Esophagus mucosa (tissue), 1 donor: Measurements from ENCODE around the gene LRRC8D. TPM values are rescaled to one million over a fixed set of nuclear protein-coding genes. Genes with fewer than 3 reads are reported as not detected.
A peak's percentile ranks its signal among the peaks of the same experiment; 100 is the strongest.

Experiments
- ATAC-seq: fragments of 200-7000 bp; cut with Tn5 transposase; one replicate; pipeline ENCODE4 v1.9.1; 2020
- total RNA-seq: library from RNA; stranded (reverse); gene quantifications from one replicate; pipeline ENCODE4 v1.2.4, GENCODE V29; 2023
- donor health status: DM: yes; HTN: yes; CAD: no.

LRRC8D gene
- total RNA-seq, 1 donor from 2014 or later: 15.1 TPM

DNA sequence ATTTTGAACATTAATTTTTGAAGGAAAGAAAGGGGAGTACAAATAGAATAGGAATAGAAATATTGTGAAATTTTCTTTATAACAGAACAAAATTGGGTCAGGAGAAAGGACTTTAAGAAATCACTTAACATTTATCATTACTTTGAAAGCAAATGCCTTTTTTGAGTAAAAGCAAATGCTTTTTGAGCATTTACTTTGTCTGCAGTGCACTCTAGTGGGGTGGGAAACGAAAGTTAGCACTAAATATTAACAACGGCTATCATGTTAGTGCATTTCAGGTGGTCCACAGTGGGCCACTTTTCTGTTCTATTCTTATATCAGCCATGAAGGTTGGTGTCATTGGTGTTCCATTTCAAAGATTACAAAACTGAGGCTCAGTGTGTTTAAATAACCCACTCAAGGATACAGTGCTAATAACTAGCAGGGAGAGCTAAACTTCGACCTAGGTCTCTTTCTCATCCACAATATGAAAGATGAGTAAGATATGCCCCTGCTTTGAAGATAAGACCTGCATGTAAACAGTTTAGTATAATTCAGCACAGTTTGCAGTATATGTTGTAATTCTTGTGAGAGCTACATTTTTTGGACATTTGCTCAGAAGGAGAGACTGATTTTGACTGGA lies 13.4 kb downstream of the LRRC8D start:
- no peak for ATAC-seq

DNA sequence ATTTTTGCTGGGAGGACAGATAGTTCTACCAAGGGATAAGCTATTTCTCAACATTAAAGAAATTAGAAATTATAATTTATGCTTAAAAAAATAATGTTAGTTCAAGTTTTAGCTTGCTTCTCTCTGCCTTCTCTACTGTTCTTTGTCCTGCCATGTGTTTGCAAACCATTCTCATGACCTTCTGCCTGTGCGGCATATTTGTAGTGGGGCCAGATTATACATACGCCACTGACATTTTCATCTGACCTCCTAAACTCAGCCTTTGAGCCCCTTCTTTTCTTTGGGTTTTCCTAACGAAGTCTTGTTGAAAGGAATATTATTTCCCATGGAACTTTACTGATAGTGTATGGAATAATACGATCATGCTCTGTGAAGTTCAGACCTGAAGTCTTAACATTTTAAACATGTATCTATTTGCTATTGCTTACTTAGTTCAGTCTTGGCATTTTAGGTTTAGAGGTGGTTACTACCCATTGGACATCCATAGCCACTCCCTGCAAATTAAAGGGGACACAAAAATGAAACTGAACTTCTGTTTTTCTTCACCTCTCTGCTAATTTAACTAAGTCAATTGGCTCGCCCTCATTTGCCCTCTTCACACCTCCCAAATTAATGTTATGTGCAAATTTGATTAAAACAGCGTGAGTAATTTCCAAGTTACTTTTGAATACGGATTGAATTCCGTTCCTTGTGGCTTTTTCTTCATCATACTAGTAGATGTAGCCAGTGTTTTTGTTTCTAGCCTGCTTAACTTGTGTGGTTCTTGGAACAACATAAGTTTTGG lies 15.6 kb downstream of the LRRC8D start:
- no peak for ATAC-seq

DNA sequence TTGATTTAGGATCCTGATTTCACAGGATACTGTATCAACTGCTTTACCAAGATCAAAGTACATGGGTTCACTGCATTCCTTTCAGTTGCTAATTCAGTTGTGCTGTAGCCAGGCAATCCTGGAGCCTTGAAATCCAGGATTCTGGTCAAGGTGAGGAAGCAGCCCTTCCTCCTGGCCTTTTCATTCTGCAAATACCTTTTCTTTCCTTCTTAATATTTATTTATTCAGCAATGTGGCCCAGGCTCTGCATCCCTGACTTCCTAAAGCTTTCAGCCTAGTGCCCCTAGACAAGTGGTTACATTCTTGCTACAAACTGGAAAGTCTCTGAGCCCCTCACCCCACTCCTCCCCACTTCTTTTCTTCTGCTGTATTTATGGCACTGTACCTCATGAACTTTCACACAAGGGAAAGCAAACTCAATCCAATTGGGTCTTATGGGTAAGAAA lies 16.2 kb downstream of the LRRC8D start:
- ATAC-seq: no peak

DNA sequence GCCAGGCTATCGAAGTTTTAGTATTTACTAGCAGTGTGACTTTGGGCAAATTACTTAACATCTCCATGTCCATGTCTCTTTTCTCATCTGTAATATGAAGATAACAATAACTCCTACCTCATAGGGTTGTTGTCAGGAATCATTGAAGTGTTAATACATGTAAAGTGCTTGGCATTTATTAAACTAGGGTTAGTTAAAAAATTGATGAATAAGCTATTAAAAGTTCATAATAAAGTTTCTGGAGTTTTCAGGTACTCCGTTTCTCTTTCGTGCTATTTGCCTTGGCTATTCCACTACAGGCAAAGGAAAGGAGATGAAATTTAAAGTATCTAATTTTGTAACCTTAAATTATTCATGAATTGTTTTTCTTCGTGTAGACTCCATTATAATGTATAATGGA lies 16.7 kb downstream of the LRRC8D start:
- ATAC-seq: no peak

DNA sequence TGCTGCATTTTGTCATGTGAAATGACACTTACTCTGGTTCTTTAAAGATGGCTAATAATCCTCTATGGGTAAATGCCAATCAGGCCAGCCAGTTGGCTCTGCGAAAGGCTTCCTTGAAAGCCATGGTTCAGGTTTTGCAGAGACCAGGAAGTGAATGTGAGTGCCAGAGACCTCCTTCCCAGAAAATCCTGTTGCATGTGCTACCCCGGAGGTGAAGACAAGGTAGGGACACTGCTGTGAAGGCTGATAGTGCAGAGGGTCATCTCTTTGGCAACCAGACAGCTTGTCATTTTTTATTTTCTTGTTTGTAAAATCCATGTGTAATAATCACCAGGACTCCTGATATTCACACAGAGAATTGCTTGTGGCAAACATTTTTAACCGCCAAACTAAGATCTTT lies 18.7 kb downstream of the LRRC8D start:
- no peak for ATAC-seq

DNA sequence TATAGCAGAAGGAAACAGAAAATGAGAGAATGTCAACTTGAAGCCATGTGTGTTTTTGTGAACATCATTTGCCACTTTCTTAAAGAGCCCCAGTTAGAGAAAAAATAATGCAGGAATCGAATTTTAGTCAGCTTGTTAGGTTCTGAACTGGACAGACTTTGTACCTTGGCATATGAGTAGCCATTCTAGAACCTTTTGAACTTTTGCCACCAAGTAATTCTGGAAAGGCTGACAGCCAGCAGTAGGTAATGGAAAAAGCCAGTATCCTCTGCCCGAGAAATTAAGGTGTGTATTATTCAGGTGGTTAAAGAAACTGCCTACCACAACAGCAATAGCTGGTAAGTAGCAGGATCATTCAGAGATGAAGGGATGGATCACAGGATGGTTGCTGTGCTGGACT lies 20.7 kb downstream of the LRRC8D start:
- ATAC-seq: no peak

DNA sequence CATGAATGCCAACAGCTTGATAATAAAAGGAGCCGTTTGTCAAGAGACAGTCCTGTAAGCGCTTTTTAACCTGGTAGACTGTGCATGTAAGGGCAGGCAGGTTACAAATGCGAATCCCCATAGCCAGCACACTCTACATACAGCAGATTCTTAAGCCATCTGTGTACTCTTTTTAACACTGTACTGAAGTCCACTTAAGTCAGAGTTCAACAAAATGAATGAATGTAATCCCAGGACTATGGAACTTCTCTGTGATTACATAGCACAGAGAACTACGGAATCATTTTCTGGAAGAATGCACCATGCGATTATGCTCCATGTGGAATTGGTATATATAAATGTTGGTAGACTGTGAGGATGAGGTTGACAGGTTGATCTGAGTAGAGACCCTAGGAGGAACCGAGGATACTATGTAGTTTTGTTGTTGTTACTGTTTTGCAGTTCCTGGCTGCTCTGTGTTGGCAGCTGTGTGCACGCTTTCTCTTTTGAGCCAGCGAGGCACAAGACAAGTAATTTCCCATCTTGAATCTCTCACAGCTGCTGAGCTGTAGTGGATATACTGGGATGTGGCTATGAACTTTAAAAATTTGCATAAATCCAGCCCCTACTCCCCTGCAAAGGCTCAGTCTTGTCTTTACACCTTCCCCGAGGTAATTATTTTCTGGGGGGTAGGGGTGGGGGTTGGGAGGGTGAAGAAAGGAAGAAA lies 21.9 kb downstream of the LRRC8D start:
- ATAC-seq: peak; percentile 26

DNA sequence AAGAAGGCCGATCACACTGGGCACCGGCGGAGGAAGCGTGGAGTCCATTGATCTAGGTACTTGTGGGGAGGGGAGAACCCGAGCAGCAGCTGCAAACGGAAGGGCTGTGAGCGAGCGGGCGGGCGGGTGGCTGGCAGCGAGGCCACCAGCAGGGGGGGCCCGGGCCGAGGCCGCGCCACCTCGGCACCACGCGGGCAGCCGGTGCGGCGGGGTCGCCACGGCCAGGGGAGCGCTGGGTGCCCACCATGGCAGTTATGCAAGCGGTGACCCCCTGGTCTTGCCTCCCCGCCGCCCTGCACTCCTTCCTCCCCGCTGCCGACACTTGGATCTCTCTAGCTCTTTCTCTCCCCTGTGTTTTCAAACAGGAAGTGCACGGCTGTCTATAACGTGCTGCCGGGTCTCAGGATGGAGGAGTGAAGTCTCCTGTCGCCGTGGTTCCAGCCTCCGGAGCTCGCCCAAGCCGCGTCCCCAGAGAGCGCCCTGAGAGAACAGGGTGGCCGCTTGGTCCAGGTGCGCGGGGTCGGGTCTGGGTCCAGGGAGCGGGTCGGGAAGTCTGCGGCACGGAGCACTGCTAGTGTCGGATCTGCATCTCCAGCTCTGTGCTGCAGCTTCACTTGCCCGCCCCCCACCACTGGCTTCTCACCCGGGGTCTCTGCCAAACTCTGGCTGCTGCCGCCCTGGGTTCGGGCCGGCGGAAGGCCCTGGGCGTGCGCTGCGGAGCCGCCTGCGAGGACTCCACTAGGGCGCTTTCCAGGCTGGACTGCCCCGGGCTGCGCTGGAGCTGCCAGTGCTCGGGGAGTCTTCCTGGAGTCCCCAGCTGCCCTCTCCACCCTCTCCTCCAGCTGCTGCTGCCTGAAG lies 22.7 kb downstream of the LRRC8D start:
- peak; percentile 89 for ATAC-seq

DNA sequence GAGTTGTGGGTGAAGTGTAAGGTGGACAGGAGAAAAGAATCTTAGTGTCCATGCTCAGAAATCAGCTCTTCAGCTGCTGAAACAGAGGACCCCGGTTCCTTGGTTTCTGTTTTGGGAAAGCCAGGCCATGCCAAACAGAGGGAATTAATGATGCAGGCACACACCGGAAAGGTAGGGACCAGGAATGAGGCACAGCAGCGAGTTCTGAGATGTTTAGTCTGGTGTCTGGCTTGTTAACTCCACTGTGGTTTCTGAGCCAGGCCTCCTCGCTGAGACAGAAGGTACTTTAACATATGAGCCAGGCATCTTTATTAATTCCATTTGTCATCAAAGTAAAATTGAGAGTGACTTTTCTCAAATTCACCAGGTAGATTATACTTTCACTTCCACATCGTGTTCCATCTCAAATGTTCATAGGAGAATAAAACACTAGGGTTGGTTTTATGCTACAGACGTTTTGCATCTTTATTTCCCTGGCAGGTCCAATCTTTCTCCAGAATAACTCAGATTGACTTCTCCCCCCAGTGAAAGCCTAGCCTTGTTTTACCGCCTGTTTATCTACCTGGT lies 23.5 kb downstream of the LRRC8D start:
- ATAC-seq: no peak

DNA sequence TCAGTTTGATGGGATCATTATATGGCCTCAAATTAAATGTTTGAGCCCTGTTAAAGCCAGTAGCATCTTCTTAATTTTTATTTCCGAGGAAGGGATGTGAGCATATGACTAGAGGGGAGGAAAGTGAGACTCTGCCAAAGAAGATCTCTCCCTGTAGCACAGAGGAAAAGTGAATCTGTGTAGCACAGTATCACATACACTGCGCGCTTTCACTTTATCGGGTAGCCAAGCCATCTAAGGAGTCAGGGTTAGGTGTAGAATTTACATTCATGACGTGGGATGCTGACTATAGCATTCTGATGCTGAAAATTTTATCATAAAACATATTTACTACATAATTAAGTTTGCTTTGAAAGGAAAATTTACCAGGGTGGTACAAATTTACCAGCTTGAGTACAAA lies 24.0 kb downstream of the LRRC8D start:
- ATAC-seq: no peak

DNA sequence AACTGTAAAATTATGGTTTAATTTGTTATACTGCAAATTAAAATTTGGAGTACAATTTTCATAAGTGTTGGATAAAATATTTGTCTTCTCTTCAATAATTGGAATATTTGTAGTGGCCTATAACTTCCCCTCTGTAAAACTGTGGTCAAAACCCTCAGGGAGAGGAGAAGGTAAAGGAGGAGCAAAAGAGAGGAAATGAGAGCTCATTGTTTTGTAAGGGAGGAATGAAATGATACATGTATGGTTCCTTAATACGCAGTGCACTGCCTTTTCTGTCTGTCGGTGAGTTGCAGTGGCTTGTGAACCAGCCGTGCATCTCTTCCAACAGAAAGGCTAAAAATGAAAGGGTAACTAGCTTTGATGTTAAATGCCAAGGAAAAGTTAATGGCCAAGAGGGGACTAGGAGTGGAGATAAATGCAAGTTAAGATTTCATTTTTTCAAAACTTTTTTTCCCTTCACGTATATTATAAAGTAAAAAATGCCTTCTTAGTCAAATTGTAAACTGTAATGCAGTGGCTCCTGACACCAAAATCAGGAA lies 26.4 kb downstream of the LRRC8D start:
- no peak for ATAC-seq

DNA sequence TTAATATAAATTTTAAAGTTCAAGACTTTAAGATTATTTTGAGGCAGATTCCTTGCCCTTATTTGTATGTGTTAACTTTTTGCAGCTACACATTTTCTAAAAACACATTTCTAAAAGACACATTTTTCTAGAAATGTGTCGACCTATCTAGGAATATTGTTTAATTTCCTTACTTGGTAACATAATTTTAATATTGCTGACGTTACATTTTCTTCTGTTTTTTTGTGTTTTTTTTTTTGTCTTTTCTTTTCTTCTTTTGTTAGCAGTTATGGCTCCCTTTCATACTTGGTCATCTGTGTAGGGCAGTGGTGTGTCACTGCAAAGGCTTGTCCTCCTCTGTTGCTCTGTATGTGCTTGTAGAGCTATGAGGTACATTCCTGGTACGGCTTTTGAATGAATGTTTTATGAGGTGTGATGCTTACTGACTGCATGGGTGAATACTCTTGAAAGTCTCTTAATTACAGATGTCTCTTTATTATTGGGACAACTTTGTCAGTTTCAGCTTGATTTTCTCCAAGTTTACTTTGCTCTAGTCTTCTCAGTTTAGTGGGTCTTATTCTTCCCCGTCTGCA lies 30.1 kb downstream of the LRRC8D start:
- no peak for ATAC-seq

DNA sequence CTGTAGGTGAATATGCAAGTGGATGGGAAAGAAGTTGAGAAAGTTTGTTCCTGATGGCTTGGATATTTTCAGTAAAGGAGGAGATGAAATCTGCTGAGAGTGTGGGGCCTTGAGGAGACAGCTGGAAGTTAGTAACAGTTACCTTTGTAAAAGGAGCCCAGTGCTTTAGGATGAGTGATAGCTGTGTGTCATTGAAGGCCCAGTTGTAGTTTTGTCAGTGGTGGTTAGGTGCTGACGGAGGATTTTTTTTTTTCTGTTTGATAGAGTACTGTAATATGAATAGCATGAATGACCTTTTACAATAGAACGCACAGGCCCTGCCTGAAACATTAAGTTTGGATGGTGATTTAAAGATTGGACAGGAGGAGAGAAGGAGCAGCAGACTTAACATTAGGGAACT lies 33.3 kb downstream of the LRRC8D start:
- no peak for ATAC-seq

DNA sequence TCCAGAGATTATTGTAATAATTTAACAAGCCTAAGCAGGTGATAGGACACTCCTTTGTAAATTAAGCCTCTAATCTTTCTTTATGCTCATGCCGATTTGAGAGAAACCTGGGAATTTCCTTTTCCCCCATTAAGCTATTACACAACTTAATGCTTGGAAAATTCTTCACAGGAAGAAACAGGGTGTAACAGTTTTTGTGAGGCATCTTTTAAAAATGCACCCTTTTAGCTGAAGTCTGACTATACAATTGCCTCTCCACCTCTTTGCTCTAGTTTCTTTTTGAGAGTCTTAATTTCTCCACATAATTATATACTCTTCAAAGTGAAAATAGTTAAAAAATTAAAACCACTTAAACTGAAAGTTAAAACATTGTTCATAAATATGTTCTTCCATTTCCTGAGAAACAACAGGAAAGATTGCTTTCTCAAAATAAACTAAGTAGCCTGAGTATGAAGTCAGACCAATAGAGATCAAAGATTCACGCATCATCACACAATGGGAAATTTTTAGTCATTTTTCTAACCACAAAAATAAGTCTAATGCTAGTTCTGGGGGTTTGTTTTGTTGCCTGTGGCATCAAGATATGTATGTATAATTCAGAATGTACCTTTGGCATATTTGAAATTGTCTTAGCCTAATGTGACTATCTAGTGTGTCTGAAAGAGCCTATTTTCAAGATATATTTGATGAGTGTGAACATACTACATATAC lies 34.7 kb downstream of the LRRC8D start:
- no peak for ATAC-seq

DNA sequence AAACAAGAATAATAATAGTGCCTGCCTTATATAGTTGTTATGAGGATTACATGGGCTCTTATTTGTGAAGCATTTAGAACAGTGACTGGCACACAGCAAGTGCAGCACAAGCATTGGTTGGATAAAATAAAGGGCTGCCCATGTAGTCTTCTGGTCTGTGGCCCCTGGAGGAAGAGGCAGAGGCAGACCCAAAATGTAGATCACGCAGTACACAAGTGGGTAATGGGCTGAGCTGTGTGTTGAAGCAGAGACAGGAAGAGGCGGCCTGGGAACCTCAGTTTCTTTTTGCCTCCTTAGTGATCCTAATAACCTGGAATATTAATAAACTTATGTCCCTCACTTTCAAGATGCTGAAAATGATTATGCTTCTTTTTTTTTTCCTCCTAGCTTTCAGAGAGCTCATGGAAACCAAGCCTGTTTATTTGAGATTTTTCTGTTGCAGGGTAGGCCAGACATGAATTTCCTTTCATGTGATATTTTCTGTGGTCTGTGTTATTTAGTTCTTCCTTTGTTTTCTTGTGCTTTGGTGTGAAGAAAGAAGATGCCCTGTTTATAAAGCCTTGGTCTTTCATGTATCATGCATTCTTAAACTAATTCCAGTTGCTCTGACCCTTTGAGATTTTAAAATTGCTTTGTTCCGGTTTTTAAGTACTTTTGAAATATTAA lies 42.5 kb downstream of the LRRC8D start:
- ATAC-seq: no peak

DNA sequence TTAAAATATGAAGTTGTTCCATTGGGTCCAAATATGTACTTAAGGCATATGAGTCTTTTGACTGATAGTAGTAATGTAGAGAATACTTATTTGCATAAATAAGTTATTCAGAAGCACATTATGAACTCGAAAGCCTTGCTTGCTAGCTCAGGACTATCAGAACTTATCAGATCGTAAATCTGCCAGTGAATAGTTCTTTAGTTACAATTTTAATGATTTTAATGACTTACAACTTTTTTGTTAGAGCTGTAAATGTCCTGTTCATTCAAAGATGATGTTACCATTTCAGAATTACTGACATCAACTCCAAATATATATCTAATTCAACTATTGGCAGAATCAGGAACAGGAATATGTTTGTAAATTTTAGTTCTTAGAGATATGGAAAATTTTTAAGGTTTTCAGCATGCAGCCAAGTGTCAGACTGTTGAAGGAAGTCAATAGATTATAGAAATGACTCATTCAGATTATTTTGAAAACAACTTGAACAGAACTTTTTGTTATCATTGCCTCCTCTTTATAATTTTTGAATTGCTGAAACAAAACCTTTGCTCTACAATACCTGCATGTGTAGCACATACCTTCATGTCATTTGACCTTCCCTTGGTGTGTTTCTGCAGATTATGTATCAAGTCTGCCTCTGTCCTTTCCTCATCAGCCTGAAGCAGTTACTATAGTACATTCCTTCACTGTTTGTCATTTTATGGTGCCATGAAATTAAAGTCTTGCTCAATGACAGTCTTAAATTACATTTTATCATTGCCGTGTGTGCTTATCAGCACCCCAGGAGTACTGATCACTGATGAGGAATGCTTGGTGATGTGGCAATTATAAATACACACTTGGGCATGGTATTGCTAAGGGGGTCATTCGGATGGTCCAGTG lies 44.9 kb downstream of the LRRC8D start:
- ATAC-seq: no peak

DNA sequence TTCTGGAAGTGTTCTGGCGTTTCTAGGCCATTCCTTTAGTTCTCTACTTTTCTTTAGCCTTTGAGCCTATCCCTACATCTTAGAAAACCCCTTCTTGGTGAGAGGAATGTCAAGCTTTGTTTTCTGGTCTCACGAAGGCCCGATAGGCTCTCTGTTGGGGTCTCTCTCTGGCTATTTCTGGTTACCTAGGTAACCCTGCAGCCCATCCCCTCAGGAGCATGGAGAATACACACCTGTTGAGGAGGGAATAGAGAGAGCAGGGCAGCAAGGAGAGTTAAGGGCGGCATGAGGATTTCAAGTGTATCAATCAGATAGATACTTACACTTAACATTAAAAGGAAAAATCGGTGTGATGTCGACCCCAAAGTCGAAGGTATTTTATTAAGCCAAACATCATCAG lies 45.7 kb downstream of the LRRC8D start:
- no peak for ATAC-seq

DNA sequence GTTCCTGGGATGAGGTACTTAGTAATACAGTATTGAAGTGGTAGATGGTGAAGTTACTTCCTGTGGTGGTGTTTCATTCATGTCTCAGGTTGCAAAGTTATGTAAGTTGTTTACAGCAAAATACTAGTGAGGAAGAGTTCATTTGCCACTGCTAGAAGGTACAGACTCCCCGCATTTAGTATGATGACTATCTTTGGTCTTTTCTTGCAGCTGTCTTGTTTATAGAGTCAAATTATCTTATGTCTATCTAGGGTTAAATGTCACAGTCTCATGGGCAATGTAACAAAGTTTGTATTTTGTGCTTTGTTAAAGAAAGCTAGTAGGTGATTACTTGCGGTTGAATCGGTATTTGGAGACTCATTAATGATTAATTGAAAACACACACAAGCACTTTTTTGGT lies 50.2 kb downstream of the LRRC8D start:
- ATAC-seq: no peak

DNA sequence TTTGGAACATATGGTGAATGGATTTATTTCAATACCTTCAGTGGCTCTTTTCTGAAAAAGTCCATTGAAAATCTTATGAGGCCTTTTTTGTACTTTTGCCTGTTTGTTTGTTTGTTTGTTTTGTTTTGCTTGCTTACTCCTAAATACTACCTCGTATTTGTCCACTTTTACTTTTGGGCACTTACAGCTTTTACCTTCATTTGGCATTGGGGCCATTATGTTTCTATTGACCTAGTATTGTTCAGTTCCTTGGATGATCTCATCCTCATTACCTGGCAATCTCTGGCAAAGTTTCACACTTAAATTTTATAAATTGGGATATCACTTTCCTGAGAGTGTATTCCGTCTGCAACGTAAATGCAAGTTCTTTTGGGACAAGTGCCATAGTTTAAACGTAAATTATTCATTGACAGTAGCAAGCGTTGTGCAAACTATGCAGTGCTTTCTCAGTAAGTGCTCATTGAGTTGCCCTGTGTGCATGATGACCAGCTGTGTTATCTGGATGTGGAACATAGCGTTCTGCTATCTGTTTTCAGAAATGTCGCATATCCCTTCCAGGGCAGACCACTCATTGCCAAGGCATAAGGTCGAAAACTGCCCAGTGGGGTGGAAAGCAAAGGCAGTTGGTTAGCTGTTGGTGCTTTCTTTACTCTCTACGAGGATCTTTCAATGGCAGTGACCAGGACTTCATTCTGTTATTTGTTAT lies 51.1 kb downstream of the LRRC8D start:
- no peak for ATAC-seq
